Natural killer cell (primary cell): ENCODE data around the gene KRT5. TPM values are rescaled to one million over a fixed set of nuclear protein-coding genes. Genes with fewer than 3 reads are reported as not detected.

ENCODE experiments used
- ATAC-seq, 3 donors: fragments of 150-1000 bp in 2 of 3; fragments of 200-7000 bp in 1 of 3; cut with Tn5 transposase; 1 replicate in 1 of 3; 2 replicates in 2 of 3; pipeline ENCODE4 v1.10.0; 2021; ENCODE audit warnings: mild to moderate bottlenecking in 2 of 3, moderate library complexity in 2 of 3
- DNase-seq, 2 donors: peaks; one replicate each; pipeline versions ENCODE4 v3.0.0 to v3.0.0-alpha.2; 2013 to 2021; ENCODE audit warnings: mixed read lengths in 1 of 2
- H3K27ac ChIP-seq: one replicate; pipeline ENCODE4 v1.5.1; 2013; ENCODE audit warnings: mild to moderate bottlenecking, low read length
- H3K27me3 ChIP-seq: one replicate; pipeline ENCODE4 v1.6.1; 2013; ENCODE audit warnings: low read length; ENCODE audit not compliant: control insufficient read depth, insufficient read depth
- H3K36me3 ChIP-seq: one replicate; pipeline ENCODE4 v1.6.1; 2013; ENCODE audit warnings: low read length; ENCODE audit not compliant: control insufficient read depth, insufficient read depth
- H3K4me1 ChIP-seq: one replicate; pipeline ENCODE4 v1.6.1; 2013; ENCODE audit warnings: low read length; ENCODE audit not compliant: control insufficient read depth, insufficient read depth
- H3K4me3 ChIP-seq: one replicate; pipeline ENCODE4 v1.5.1; 2013; ENCODE audit warnings: low read length
- H3K9me3 ChIP-seq: one replicate; pipeline ENCODE4 v1.6.1; 2013; ENCODE audit warnings: low read length; ENCODE audit not compliant: control insufficient read depth, insufficient read depth
- H3K27ac Mint-ChIP-seq, 2 donors: one replicate each; pipeline ENCODE4 v1.8.0; 2022; ENCODE audit warnings: mild to moderate bottlenecking in 2 of 2, mixed read lengths in 2 of 2, moderate library complexity in 1 of 2
- H3K27me3 Mint-ChIP-seq, 2 donors: one replicate each; pipeline ENCODE4 v1.8.0; 2022; ENCODE audit warnings: low read depth in 2 of 2, mixed read lengths in 2 of 2
- H3K36me3 Mint-ChIP-seq: one replicate; pipeline ENCODE4 v1.8.0; 2022; ENCODE audit warnings: mixed read lengths
- H3K4me1 Mint-ChIP-seq, 2 donors: one replicate each; pipeline ENCODE4 v1.8.0; 2022; ENCODE audit warnings: mixed read lengths in 2 of 2
- H3K4me3 Mint-ChIP-seq: one replicate; pipeline ENCODE4 v1.8.0; 2022; ENCODE audit warnings: mild to moderate bottlenecking, moderate library complexity, mixed read lengths
- H3K9me3 Mint-ChIP-seq, 2 donors: one replicate each; pipeline ENCODE4 v1.8.0; 2022; ENCODE audit warnings: mixed read lengths in 2 of 2
- CTCF ChIP-seq: fragments of 200-600 bp; IDR thresholded peaks from one replicate; pipeline ENCODE4 v1.8.0; 2022; ENCODE audit warnings: antibody characterized with exemption
- WGBS: methylation state at CpG from one replicate; pipeline ENCODE4 v1.1.7; 2013; ENCODE audit warnings: missing lambda C conversion rate; ENCODE audit not compliant: insufficient coverage; 5-methylcytosine and 5-hydroxymethylcytosine counted together
- intact Hi-C: fragments of 100-400 bp; cut with micrococcal nuclease; formaldehyde crosslinking; loops from one replicate; pipeline ENCODE4 v1.14.2; 2022
- total RNA-seq, 4 donors: library from RNA; stranded (reverse); fragments of 120-200 nt in 1 of 4; gene quantifications; one replicate each; pipeline versions ENCODE4 v1.2.3 to v1.2.4, GENCODE V29; 2013 to 2022

Gene KRT5
- total RNA-seq, 3 donors from 2014 or later (not counting 1 experiment from before 2014, with no cell fraction given): 0.40 to 0.70 TPM; not detected in 1

GRCh38 chr12:52539083-52539820 lies 19.1 kb upstream of the KRT5 start:
- WGBS: 79% methylated on average over 5 of the region's 5 CpGs
- Histone ChIP-seq H3K4me1 (peaks cover 12% of the 10 kb centered on the region), H3K36me3 (no peaks in the 10 kb centered on the region), H3K9me3 (no peaks in the 10 kb centered on the region), H3K27me3 (no peaks in the 10 kb centered on the region), H3K4me3 (no peak overlapping the region), H3K27ac (no peak overlapping the region)
- intact Hi-C loops: no loop called here
- Mint-ChIP-seq H3K4me1 (peaks cover 12 to 29% of the 10 kb centered on the region in 2 donors), H3K36me3 (no peaks in the 10 kb centered on the region), H3K27me3 (peaks cover 0 to 6% of the 10 kb centered on the region in 2 donors), H3K9me3 (no peaks in the 10 kb centered on the region), H3K27ac (no peak overlapping the region), H3K4me3 (no peak overlapping the region)
- no peak for TF ChIP-seq CTCF
- ATAC-seq: no peak
- no peak for DNase-seq

- ATAC-seq (no peak), DNase-seq (no peak)
- Mint-ChIP-seq H3K27ac (no peak overlapping the region), H3K27me3 (peaks cover 3 to 9% of the 10 kb centered on the region in 2 donors), H3K36me3 (no peaks in the 10 kb centered on the region), H3K4me1 (peaks cover 5 to 16% of the 10 kb centered on the region in 2 donors), H3K9me3 (no peaks in the 10 kb centered on the region), H3K4me3 (no peak overlapping the region)
- H3K9me3 ChIP-seq: no peaks in the 10 kb centered on the region
- no peaks in the 10 kb centered on the region for H3K27me3 ChIP-seq
- H3K4me3 ChIP-seq: no peak overlapping the region
- H3K4me1 ChIP-seq: no peaks in the 10 kb centered on the region
- H3K36me3 ChIP-seq: no peaks in the 10 kb centered on the region
- intact Hi-C loops: no loop called here
- 80% methylated on average over 3 of the region's 3 CpGs for WGBS
- no peak overlapping the region for H3K27ac ChIP-seq
- no peak for TF ChIP-seq CTCF
Observed at GRCh38 chr12:52537101-52537500, 16.9 kb upstream of the KRT5 start.

- H3K36me3 Mint-ChIP-seq: no peaks in the 10 kb centered on the region
Observed at GRCh38 chr12:52535574-52535973, 15.4 kb upstream of the KRT5 start.

More at GRCh38 chr12:52535574-52535973, 15.4 kb upstream of the KRT5 start:
- H3K4me3 Mint-ChIP-seq: no peak overlapping the region
- DNase-seq (no peak), ATAC-seq (no peak)
- H3K4me1 ChIP-seq: peaks cover 2% of the 10 kb centered on the region
- no peaks in the 10 kb centered on the region for H3K9me3 ChIP-seq
- H3K27ac Mint-ChIP-seq: no peak overlapping the region
- peaks cover 10 to 17% of the 10 kb centered on the region in 2 donors for H3K4me1 Mint-ChIP-seq
- H3K4me3 ChIP-seq: no peak overlapping the region
- H3K27ac ChIP-seq: no peak overlapping the region
- H3K9me3 Mint-ChIP-seq: no peaks in the 10 kb centered on the region
- intact Hi-C loops: no loop called here
- no peaks in the 10 kb centered on the region for H3K27me3 ChIP-seq
- 58% methylated on average over 1 of the region's 1 CpG for WGBS
- peaks cover 9 to 10% of the 10 kb centered on the region in 2 donors for H3K27me3 Mint-ChIP-seq
- no peak for TF ChIP-seq CTCF
- H3K36me3 ChIP-seq: no peaks in the 10 kb centered on the region
